Sigmoid colon (tissue), 7 donors: Measurements from ENCODE around the gene NUDT3. TPM values are rescaled to one million over a fixed set of nuclear protein-coding genes. Genes with fewer than 3 reads are reported as not detected.

Source experiments
- DNase-seq: peaks from one replicate; pipeline ENCODE4 v3.0.0-alpha.2; 2019
- H3K27ac ChIP-seq, 4 donors: fragments of 200-600 bp; sonication (generic); one replicate each; pipeline ENCODE4 v1.5.1; 2016 to 2019; ENCODE audit warnings: mild to moderate bottlenecking in 1 of 4
- H3K27me3 ChIP-seq, 3 donors: fragments of 200-600 bp; sonication (generic); one replicate each; pipeline ENCODE4 v1.5.1; 2019; ENCODE audit warnings: mild to moderate bottlenecking in 1 of 3
- H3K36me3 ChIP-seq, 4 donors: fragments of 200-600 bp; sonication (generic); one replicate each; pipeline ENCODE4 v1.5.1; 2016 to 2019
- H3K4me1 ChIP-seq, 4 donors: fragments of 200-600 bp; sonication (generic); one replicate each; pipeline ENCODE4 v1.5.1; 2017 to 2019
- H3K4me3 ChIP-seq, 4 donors: fragments of 200-600 bp; sonication (generic); one replicate each; pipeline ENCODE4 v1.5.1; 2017 to 2019; ENCODE audit warnings: mild to moderate bottlenecking in 2 of 4, moderate library complexity in 1 of 4
- H3K9me3 ChIP-seq, 4 donors: fragments of 200-600 bp in 3 of 4; sonication (generic) in 3 of 4; one replicate each; pipeline versions ENCODE4 v1.5.1 to v1.6.1; 2013 to 2019
- CTCF ChIP-seq, 4 experiments: fragments of 450-650 bp in 3 of 4; fragments of 200-600 bp in 1 of 4; IDR thresholded peaks; one replicate each; pipeline ENCODE4 v1.5.1; 2016 to 2019; ENCODE audit warnings: antibody characterized with exemption in 4 of 4, mild to moderate bottlenecking in 3 of 4, moderate library complexity in 2 of 4
- EP300 ChIP-seq, 4 donors: sonication (generic); formaldehyde crosslinking; IDR thresholded peaks; one replicate each; pipeline ENCODE4 v1.6.1; 2017; ENCODE audit warnings: antibody characterized with exemption in 4 of 4
- POLR2A ChIP-seq, 2 donors: fragments of 450-650 bp; IDR thresholded peaks; one replicate each; pipeline ENCODE4 v1.6.1; 2016; ENCODE audit warnings: antibody characterized with exemption in 2 of 2, mild to moderate bottlenecking in 2 of 2, moderate library complexity in 2 of 2
- POLR2AphosphoS5 ChIP-seq, 4 donors: sonication (generic); formaldehyde crosslinking; IDR thresholded peaks; one replicate each; pipeline ENCODE4 v1.6.1; 2017; ENCODE audit warnings: antibody characterized with exemption in 4 of 4
- WGBS, 2 donors: extraction: QIAGEN DNeasy Blood & Tissue Kit; methylation state at CpG; one replicate each; pipeline ENCODE4 v1.1.7; 2013; 5-methylcytosine and 5-hydroxymethylcytosine counted together
- intact Hi-C: fragments of 100-400 bp; cut with DNase I; formaldehyde crosslinking; loops from one replicate; pipeline ENCODE4 v1.15.1; 2023
- polyA plus RNA-seq, 3 donors: library from polyadenylated mRNA; stranded (reverse); fragments of 200-250 nt; gene quantifications; one replicate each; pipeline ENCODE4 v1.2.3, GENCODE V29; 2013
- total RNA-seq, 4 donors: library from RNA; depleted of rRNA; stranded (reverse); fragments of >200 nt; gene quantifications; one replicate each; pipeline ENCODE4 v1.1.0, GENCODE V29; 2016
- donor health status: healthy with polysubstance abuse.
- donor health status: Bipolar disorder and iron deficiency.
- donor health status: healthy.

Gene NUDT3
- total and polyA plus RNA-seq, 7 donors, result 6.0 to 45.7 (median 31.4) TPM

- no peak for DNase-seq
- H3K36me3 ChIP-seq, result no peaks in the 10 kb centered on the region
- H3K27me3 ChIP-seq, result no peaks in the 10 kb centered on the region
- H3K4me3 ChIP-seq, result no peak overlapping the region
- intact Hi-C loops, result no loop called here
- no peak overlapping the region for H3K27ac ChIP-seq
- no peaks in the 10 kb centered on the region for H3K4me1 ChIP-seq
- TF ChIP-seq CTCF (IDR thresholded peaks at IDR 0.05) (no peak), POLR2AphosphoS5 (IDR thresholded peaks at IDR 0.05) (no peak), EP300 (IDR thresholded peaks at IDR 0.05) (no peak), POLR2A (IDR thresholded peaks at IDR 0.05) (no peak)
- H3K9me3 ChIP-seq, result no peaks in the 10 kb centered on the region
- 96 to 98% methylated on average over 5 of the region's 5 CpGs for WGBS, 2 donors
Observed at GRCh38 chr6:34276191-34276590, 116.3 kb downstream of the NUDT3 start.

GRCh38 chr6:34275128-34275804 lies 117.2 kb downstream of the NUDT3 start:
- TF ChIP-seq POLR2A (IDR thresholded peaks at IDR 0.05), result no peak
- no peak for TF ChIP-seq EP300 (IDR thresholded peaks at IDR 0.05)
- TF ChIP-seq CTCF (IDR thresholded peaks at IDR 0.05), result no peak
- no peak for TF ChIP-seq POLR2AphosphoS5 (IDR thresholded peaks at IDR 0.05)
- Histone ChIP-seq H3K4me3 (no peak overlapping the region), H3K27me3 (no peaks in the 10 kb centered on the region), H3K9me3 (no peaks in the 10 kb centered on the region), H3K27ac (no peak overlapping the region), H3K4me1 (no peaks in the 10 kb centered on the region), H3K36me3 (no peaks in the 10 kb centered on the region)
- DNase-seq, result no peak
- intact Hi-C loops, result no loop called here
- 91% methylated on average over 3 of the region's 3 CpGs for WGBS, 2 donors

- no peaks in the 10 kb centered on the region for H3K4me1 ChIP-seq
- H3K36me3 ChIP-seq, result no peaks in the 10 kb centered on the region
- DNase-seq, result no peak
- no peak for TF ChIP-seq POLR2AphosphoS5 (IDR thresholded peaks at IDR 0.05)
- no peak for TF ChIP-seq POLR2A (IDR thresholded peaks at IDR 0.05)
- no peak for TF ChIP-seq CTCF (IDR thresholded peaks at IDR 0.05)
- no peak for TF ChIP-seq EP300 (IDR thresholded peaks at IDR 0.05)
- no peak overlapping the region for H3K4me3 ChIP-seq
- no peaks in the 10 kb centered on the region for H3K27me3 ChIP-seq
- H3K27ac ChIP-seq, result no peak overlapping the region
- intact Hi-C loops, result no loop called here
- 97 to 98% methylated on average over 1 of the region's 1 CpG for WGBS, 2 donors
- H3K9me3 ChIP-seq, result no peaks in the 10 kb centered on the region
Observed at GRCh38 chr6:34274129-34274528, 118.3 kb downstream of the NUDT3 start.

- H3K27ac ChIP-seq, result no peak overlapping the region
- H3K36me3 ChIP-seq, result no peaks in the 10 kb centered on the region
- H3K4me1 ChIP-seq, result no peaks in the 10 kb centered on the region
- TF ChIP-seq CTCF (IDR thresholded peaks at IDR 0.05) (no peak), POLR2A (IDR thresholded peaks at IDR 0.05) (no peak), POLR2AphosphoS5 (IDR thresholded peaks at IDR 0.05) (no peak), EP300 (IDR thresholded peaks at IDR 0.05) (no peak)
- 54 to 74% methylated on average over 3 of the region's 3 CpGs for WGBS, 2 donors
- intact Hi-C loops, result no loop called here
- no peaks in the 10 kb centered on the region for H3K9me3 ChIP-seq
- no peak for DNase-seq
- no peaks in the 10 kb centered on the region for H3K27me3 ChIP-seq
- no peak overlapping the region for H3K4me3 ChIP-seq
Observed at GRCh38 chr6:34273242-34273805, 119.1 kb downstream of the NUDT3 start.
